B cell (primary cell): ENCODE data around the gene SERINC5.

Experiments
- EZH2 ChIP-seq: IDR thresholded peaks from 2 replicates; pipeline ENCODE4 v1.6.1; 2012; ENCODE audit warnings: borderline replicate concordance, low read depth, mild to moderate bottlenecking, moderate library complexity, low read length; ENCODE audit not compliant: insufficient read depth, poor library complexity, severe bottlenecking
- TF ChIP-seq, protein P1 (sequence below): fragments of 200-600 bp; IDR thresholded peaks from one replicate; pipeline ENCODE4 v1.8.0; 2022; ENCODE audit warnings: antibody characterized with exemption, mild to moderate bottlenecking

DNA sequence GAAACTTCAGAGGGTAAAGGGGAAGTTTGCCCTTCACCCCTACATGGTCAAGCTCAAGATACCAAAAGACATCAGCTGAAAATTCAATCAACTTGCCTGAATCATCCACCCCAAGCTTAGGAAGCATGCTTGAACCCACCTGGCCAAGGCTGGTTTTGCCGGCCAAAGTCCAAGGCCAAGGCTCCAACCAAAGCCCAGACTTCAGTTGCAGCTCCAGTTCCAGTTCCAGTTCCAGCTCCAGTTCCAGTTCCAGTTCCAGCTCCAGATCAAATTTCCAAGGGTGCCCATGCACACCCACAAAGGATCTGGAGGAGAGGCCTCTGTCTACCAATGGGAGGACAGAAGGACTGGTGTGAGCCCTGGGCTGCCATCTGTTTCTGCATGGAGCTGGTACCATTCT is 4.6 kb upstream of the SERINC5 start:
- TF ChIP-seq, protein P1, sequence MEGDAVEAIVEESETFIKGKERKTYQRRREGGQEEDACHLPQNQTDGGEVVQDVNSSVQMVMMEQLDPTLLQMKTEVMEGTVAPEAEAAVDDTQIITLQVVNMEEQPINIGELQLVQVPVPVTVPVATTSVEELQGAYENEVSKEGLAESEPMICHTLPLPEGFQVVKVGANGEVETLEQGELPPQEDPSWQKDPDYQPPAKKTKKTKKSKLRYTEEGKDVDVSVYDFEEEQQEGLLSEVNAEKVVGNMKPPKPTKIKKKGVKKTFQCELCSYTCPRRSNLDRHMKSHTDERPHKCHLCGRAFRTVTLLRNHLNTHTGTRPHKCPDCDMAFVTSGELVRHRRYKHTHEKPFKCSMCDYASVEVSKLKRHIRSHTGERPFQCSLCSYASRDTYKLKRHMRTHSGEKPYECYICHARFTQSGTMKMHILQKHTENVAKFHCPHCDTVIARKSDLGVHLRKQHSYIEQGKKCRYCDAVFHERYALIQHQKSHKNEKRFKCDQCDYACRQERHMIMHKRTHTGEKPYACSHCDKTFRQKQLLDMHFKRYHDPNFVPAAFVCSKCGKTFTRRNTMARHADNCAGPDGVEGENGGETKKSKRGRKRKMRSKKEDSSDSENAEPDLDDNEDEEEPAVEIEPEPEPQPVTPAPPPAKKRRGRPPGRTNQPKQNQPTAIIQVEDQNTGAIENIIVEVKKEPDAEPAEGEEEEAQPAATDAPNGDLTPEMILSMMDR, result no peak
- no peak for TF ChIP-seq EZH2
